Measurements from ENCODE around the gene COQ8A. TPM values are rescaled to one million over a fixed set of nuclear protein-coding genes. Genes with fewer than 3 reads are reported as not detected.

The COQ8A gene
- total RNA-seq, 2 experiments from 2014 or later: 25.3 to 27.2 TPM

GRCh38 chr1:226973371-226973897 lies 33.3 kb downstream of the COQ8A start:
- no peak overlapping the region for H3K27ac Mint-ChIP-seq
- POLR2A ChIA-PET: no interaction called here

GRCh38 chr1:226973898-226974543 lies 33.9 kb downstream of the COQ8A start:
- Mint-ChIP-seq H3K36me3 (ENCODE audit: low read depth) (peaks cover 16% of the 10 kb centered on the region), H3K27ac (no peak overlapping the region), H3K4me1 (ENCODE audit: low read depth) (peaks cover 5% of the 10 kb centered on the region), H3K4me3 (no peak overlapping the region), H3K27me3 (no peaks in the 10 kb centered on the region), H3K9me3 (peaks cover 7% of the 10 kb centered on the region)
- DNase-seq (no peak), ATAC-seq (no peak)
- intact Hi-C loops (cut with micrococcal nuclease): no loop called here
- CTCF ChIA-PET: no interaction called here
- POLR2A ChIA-PET: no interaction called here
- TF ChIP-seq CTCF (IDR thresholded peaks at IDR 0.05): no peak

More at GRCh38 chr1:226973371-226973897, 33.3 kb downstream of the COQ8A start:
- intact Hi-C loops (cut with micrococcal nuclease): no loop called here
- TF ChIP-seq CTCF (IDR thresholded peaks at IDR 0.05): no peak
- Mint-ChIP-seq H3K9me3 (peaks cover 7% of the 10 kb centered on the region), H3K4me3 (no peak overlapping the region), H3K36me3 (ENCODE audit: low read depth) (peaks cover 22% of the 10 kb centered on the region), H3K27me3 (no peaks in the 10 kb centered on the region), H3K4me1 (ENCODE audit: low read depth) (peaks cover 5% of the 10 kb centered on the region)
- ATAC-seq: no peak
- CTCF ChIA-PET: no interaction called here
- no peak for DNase-seq

GRCh38 chr1:226974544-226975258 lies 34.6 kb downstream of the COQ8A start:
- ChIA-PET POLR2A (no interaction called here), CTCF (no interaction called here)
- H3K27me3 Mint-ChIP-seq: no peaks in the 10 kb centered on the region
- H3K36me3 Mint-ChIP-seq (ENCODE audit: low read depth): peaks cover 9% of the 10 kb centered on the region
- peaks cover 7% of the 10 kb centered on the region for H3K9me3 Mint-ChIP-seq
- H3K4me1 Mint-ChIP-seq (ENCODE audit: low read depth): peaks cover 5% of the 10 kb centered on the region
- H3K4me3 Mint-ChIP-seq: no peak overlapping the region
- no peak for TF ChIP-seq CTCF (IDR thresholded peaks at IDR 0.05)
- ATAC-seq (no peak), DNase-seq (no peak)
- H3K27ac Mint-ChIP-seq: no peak overlapping the region
- intact Hi-C loops (cut with micrococcal nuclease): no loop called here

GRCh38 chr1:226975259-226976250 lies 35.5 kb downstream of the COQ8A start:
- no peak for TF ChIP-seq CTCF (IDR thresholded peaks at IDR 0.05)
- H3K27ac Mint-ChIP-seq: no peak overlapping the region
- peaks cover 5% of the 10 kb centered on the region for H3K9me3 Mint-ChIP-seq
- no peak for DNase-seq
- ATAC-seq: no peak
- ChIA-PET POLR2A (no interaction called here), CTCF (no interaction called here)
- peaks cover 5% of the 10 kb centered on the region for H3K4me1 Mint-ChIP-seq (ENCODE audit: low read depth)
- H3K27me3 Mint-ChIP-seq: no peaks in the 10 kb centered on the region
- intact Hi-C loops (cut with micrococcal nuclease): no loop called here
- peaks cover 8% of the 10 kb centered on the region for H3K36me3 Mint-ChIP-seq (ENCODE audit: low read depth)
- H3K4me3 Mint-ChIP-seq: no peak overlapping the region

Data from activated CD8-positive, alpha-beta T cell treated with anti-CD3 and anti-CD28 coated beads for 36 hours (primary cell).